Left renal pelvis (tissue), 4 donors: ENCODE data around the gene CAVIN3. TPM values are rescaled to one million over a fixed set of nuclear protein-coding genes. Genes with fewer than 3 reads are reported as not detected.
"Not testable (repeated sequence)": the region's sequence is repeated elsewhere in the genome, so short reads cannot be mapped to it uniquely, and the experiment has no call there.

ENCODE experiments used
- DNase-seq, 4 donors: peaks; one replicate each; pipeline ENCODE4 v3.0.0-alpha.2; 2013; ENCODE audit warnings: low read depth in 4 of 4, low spot score in 3 of 4
- polyA plus RNA-seq, 4 donors: library from polyadenylated mRNA; unstranded; fragments of 120-200 nt; gene quantifications; one replicate each; pipeline ENCODE4 v1.2.1, GENCODE V29; 2013; ENCODE audit not compliant: insufficient read length in 4 of 4

The CAVIN3 gene
- polyA plus RNA-seq, 4 donors = 12.0 to 39.8 (median 16.9) TPM

- no peak for DNase-seq
These were observed 6.7 kb upstream of the CAVIN3 start for GRCh38 chr11:6326985-6327384.

DNA sequence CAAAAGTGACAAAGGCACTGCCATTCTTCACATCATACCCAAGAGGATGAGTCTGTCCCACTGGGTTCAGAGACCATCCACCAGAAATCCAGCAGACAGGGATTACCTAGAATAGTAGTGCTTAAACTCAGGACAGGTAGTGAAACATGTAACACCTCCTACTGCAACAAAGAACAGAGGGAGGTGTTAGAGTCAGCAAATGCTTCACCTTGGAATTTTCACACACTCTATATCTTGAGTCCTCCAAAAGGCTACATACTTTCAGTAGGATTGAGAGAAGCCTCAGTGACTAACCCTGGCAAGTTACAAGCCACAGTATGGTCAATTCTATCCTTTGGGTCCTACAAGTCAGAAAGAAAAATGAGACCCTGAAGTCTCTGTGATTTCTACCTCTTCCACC is 6.0 kb upstream of the CAVIN3 start:
- DNase-seq = no peak

GRCh38 chr11:6323291-6323905 is 3.1 kb upstream of the CAVIN3 start:
- no peak for DNase-seq

DNA sequence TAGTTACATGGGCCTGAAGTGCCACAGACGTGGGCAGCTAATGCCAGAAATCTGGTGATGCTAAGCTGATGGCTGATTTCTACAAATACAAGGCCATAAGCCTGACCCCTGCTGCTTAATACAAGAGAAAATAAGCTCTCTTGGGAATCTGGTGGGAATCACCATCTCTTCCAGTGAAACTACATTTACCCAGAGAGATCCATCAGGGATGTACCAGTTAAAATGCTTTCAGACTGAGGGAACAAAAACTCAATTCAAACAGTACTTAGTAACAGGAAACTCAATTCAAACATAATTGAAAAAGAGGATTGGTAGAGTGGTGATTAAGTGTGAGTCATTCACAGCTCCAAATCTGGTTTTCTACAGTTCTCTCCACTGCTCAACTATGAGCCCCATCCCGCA is 1.7 kb upstream of the CAVIN3 start:
- no peak for DNase-seq

DNA sequence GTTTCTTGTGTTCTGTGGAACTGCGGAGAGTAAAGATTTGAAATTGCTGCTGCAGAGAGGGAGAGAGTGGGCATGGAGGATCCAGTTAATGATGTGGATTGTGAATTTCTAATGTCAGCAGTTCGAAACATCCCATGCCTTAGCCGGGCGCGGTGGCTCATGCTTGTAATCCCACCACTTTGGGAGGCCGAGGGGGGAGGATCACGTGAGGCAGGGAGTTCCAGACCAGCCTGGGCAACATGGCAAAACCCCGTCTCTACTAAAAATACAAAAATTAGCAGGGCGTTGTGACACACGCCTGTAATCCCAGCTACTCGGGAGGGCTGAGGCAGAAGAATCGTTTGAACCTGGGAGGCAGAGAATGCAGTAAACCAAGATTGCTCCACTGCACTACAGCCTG is 1.1 kb upstream of the CAVIN3 start:
- DNase-seq = no peak

- peak; percentile 55 to 74 (median 67) for DNase-seq
These were observed 444 bp downstream of the CAVIN3 start for GRCh38 chr11:6319704-6320410.

DNA sequence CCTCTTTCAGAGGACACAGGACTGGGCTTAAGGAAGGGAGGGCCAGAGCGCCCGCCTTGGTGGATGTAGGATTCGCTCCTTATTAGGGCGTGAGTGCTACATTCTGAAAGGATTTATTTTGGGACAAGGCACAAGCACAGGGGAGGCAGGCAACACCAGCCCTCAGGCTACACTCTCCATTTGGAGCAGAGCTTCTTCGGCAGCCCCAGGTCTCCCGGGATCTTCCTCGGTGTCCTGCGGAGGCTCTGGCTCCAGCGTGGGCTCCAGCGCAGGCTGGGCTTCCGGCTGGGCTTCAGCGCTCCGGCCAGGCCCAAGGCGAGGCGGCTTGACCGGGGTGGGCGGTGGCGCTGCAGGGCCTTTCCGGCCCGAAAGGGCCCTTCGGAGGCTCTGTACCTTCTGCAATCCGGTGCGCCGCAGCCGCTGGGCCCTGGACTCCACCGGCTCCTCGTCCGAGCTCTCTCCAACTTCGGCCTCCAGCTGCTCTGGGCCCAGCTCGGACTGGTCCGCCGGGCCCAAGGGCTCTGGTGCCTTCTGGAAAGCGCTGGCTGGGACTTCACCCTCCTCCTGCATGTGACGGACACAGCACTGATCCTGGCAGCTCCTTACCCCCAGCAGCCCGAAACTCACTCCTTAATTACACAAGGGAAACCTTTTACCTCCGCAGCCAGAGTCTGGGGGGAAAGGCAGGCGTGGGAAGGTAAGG is 1.1 kb downstream of the CAVIN3 start:
- DNase-seq = peak; percentile 9 to 28 (median 14)

- no peak for DNase-seq
These were observed 2.1 kb downstream of the CAVIN3 start for GRCh38 chr11:6318204-6318603.

DNA sequence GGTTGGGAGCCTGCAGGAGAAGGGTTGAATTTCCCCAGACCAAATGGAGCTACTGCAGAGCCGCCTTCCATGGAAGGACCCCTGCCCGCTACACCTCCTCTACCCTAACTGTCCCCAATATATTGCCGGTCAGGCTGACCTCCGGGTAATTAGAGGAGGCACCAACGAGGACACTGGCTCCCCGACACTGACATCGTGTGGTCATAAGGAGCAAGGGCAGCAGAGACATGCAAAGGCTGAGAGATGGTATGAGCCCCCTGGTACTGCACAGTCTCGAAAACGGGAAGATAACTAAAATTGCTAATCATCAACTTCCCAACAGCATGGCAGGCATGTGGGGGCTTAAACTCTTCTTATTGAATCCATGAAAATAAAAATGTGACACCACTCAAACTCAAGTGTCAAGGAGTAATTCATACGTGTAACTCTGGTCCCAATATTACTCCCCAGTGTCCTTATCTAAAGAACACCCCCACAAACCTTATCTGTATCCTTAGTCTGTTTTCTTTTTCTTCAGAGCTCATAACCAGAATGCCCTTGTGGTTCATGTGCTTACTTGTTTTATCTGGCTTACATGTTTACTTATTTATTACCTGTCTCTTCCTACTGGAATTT is 4.4 kb downstream of the CAVIN3 start:
- peak; percentile 18 to 40 (median 30) for DNase-seq

- DNase-seq = no peak
These were observed 8.2 kb downstream of the CAVIN3 start for GRCh38 chr11:6312106-6312505.

- DNase-seq = no peak
These were observed 12.4 kb downstream of the CAVIN3 start for GRCh38 chr11:6307876-6308275.

DNA sequence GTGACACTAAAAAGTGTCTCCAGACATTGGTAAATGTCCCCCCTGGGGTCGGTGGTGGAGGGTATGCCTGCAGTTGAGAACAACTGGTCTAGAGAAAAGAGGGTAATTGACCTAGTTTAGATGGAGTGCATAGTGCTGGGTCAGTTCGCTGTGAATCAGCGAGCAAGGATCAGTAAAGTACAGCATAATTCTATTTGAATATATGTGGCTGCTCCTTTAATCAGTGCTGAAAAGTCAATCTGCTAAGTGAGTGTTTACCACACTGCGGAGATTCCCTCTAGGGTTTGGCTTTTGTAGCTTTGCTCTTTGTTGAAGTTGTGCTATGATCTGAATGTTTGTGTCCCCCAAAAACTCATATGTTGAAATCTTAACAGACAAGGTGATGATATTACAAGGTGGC is 15.0 kb downstream of the CAVIN3 start:
- no peak for DNase-seq

DNA sequence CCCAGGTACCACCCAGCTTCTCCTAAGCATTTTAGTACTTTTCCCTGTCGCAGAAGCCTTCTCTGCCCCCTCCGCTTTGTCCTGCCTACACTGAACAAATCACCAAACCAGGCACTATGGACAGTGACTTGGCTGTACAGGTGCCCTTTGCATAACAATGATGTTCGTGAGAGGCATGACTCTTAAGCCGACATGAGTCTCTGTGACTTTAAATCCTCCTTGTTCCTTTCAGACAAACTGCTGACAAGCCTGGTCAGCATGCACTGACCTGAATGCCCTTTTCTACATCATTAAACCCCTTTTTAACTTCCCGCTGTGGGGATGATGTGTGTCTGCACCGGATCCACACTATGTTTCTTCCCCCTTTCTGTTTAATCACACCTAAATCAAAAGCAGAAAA is 16.6 kb downstream of the CAVIN3 start:
- DNase-seq = no peak

- no peak for DNase-seq
These were observed 19.2 kb downstream of the CAVIN3 start for GRCh38 chr11:6301096-6301495.

DNA sequence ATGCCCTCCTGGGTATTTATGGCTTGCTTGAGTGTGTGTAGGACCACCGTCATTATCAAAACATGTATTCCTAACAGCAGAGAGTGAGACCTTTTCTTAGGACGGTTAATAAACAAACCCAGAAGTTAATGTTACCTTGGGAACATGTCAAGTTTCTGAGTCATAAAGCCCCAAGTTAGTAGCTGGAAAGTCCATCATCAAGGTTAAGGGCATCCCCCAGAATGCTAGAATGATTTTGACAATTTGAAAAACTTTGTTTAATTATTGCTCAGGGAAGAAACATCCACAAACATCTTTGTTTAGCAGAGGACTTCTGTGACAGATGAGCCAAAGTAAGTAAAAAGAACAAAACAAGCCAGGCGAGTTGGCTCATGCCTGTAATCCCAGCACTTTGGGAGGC is 20.0 kb downstream of the CAVIN3 start:
- DNase-seq = no peak

DNA sequence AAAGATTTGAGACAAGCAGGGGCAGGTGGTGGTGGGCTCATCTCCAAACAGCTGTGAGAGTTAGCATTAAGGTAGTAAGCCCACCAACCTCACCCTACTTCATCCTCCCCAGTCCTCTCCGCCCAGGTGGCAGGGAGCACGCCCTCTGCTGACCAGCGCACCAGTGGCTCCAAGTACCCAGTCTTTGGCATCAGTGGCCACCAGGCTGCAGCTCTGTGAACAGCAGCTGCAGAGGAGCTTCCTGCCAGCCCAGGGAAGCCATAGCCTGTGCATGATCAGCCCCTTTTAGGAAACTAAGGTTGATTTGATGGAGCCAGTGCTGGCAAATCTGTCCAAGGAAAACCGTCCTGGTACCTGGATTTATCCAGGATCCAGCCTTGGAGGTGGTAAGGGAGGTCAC is 21.7 kb downstream of the CAVIN3 start:
- DNase-seq = no peak

- no peak for DNase-seq
These were observed 22.5 kb downstream of the CAVIN3 start for GRCh38 chr11:6297831-6298230.

GRCh38 chr11:6285019-6285418 is 35.3 kb downstream of the CAVIN3 start:
- DNase-seq = no peak

- DNase-seq = no peak
These were observed 36.1 kb downstream of the CAVIN3 start for GRCh38 chr11:6284250-6284649.

DNA sequence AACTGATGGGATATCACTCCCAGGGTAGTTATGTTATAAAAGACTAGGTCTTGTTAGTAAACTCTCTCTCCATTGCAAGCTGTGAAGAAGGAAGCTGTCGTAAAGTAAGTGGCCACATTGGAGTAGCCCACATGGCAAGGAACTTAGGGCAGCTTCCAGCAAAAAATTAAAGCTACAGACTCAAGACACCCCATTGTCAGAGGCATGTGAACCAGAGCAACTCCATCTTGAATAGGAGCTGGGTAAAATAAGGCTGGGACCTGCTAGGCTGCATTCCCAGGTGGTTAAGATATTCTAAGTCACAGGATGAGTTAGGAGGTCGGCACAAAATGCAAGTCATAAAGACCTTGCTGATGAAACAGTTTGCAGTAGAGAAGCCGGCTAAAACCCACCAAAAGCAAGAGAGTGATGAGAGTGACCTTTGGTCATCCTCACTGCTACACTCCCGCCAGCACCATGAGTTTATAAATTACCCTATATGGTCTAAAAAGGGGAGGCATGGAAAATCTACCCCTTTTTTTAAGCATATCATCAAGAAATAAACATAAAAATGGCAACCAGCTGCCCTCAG is 36.8 kb downstream of the CAVIN3 start:
- DNase-seq = no peak

DNA sequence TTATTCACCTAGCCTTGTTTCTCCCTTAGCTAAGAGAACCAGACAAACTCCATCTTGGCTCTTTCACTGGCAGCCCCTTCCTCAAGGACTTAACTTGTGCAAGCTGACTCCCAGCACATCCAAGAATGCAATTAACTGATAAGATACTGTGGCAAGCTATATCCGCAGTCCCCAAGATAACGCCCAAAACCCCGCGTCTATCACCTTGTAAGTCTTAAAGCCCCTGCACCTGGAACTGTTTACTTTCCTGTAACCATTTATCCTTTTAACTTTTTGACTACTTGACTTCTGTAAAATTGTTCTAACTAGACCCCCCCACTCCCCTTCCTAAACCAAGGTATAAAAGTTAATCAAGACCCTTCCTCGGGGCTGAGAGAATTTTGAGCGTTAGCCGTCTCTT is 39.5 kb downstream of the CAVIN3 start:
- DNase-seq = not testable (repeated sequence)
